ENCODE measurements around the gene FAM200A.

DNA sequence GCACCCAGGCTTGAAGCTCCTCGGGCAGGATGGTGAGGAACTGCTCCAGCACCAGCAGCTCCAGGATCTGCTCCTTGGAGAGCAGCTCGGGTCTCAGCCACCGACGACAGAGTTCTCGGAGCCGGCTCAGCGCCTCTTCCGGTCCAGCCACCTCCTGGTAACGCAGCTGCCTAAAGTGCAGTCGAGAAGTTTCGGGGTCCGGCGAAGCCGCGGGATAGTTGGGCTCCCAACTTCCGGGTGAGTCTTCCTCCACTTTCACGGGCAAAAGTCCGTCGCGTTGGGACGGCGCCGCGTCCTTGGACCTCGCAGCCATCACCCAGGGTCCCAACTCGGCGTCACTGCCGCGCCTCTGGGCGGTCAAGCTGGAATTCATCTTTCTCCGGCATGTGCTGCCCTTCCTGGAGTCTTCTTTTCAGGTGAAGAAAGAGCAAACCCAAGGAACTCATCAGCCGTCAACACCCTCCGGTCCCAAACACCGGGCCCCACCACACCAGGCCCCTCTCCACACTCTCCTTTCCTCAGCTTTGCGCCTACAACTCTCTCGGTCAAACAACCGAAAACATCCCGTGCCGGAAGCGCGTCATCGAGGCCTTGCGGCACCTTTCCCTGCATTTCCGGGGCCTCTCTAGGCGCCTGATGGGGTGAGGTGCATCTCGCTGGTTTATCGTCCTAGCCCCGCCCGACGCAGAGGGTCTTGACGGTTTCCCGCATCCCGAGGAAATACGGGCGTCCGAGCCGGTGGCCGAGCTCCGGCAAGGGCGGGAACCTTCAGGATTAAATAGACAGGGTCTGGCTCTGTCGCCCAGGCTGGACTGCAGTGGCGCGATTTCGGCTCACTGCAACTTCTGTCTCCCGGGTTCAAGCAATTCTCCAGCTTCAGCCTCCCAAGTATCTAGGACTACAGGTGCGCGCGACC, 51.9 kb downstream of the FAM200A start, which contains the start of gene ZNF394:
- TF ChIP-seq, protein P1, sequence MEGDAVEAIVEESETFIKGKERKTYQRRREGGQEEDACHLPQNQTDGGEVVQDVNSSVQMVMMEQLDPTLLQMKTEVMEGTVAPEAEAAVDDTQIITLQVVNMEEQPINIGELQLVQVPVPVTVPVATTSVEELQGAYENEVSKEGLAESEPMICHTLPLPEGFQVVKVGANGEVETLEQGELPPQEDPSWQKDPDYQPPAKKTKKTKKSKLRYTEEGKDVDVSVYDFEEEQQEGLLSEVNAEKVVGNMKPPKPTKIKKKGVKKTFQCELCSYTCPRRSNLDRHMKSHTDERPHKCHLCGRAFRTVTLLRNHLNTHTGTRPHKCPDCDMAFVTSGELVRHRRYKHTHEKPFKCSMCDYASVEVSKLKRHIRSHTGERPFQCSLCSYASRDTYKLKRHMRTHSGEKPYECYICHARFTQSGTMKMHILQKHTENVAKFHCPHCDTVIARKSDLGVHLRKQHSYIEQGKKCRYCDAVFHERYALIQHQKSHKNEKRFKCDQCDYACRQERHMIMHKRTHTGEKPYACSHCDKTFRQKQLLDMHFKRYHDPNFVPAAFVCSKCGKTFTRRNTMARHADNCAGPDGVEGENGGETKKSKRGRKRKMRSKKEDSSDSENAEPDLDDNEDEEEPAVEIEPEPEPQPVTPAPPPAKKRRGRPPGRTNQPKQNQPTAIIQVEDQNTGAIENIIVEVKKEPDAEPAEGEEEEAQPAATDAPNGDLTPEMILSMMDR (IDR thresholded peaks at IDR 0.05): no peak
- peak; percentile 8 to 83 for TF ChIP-seq POLR2A (IDR thresholded peaks at IDR 0.05)

All from adrenal gland (tissue), 5 donors.